ENCODE data around the gene MUSTN1. TPM values are rescaled to one million over a fixed set of nuclear protein-coding genes. Genes with fewer than 3 reads are reported as not detected.
A peak's percentile ranks its signal among the peaks of the same experiment; 100 is the strongest.

The MUSTN1 gene
- total and polyA plus RNA-seq, 2 of the 13 experiments (the other 11 are each of a cell fraction or from before 2014, with no cell fraction given), result 0.84 to 1.4 TPM

- TF ChIP-seq ZNF574 (CRISPR knock-in tag; IDR thresholded peaks at IDR 0.05) (0 out of 2 replicates have a peak, but pooled peaks have one; percentile 9), RAD21 (CRISPR knock-in tag; IDR thresholded peaks at IDR 0.05) (peak; percentile 96), SMC3 (IDR thresholded peaks at IDR 0.05; ENCODE audit: low read length) (peak; percentile 98), FOSL2 (CRISPR knock-in tag; IDR thresholded peaks at IDR 0.05) (0 out of 2 replicates have a peak, but pooled peaks have one; percentile 14), ZNF484 (CRISPR knock-in tag; IDR thresholded peaks at IDR 0.05; ENCODE audit: borderline replicate concordance, low read depth) (no peak), SKI (IDR thresholded peaks at IDR 0.05; ENCODE audit: partially characterized antibody) (peak; percentile 8), MAZ (IDR thresholded peaks at IDR 0.05; ENCODE audit: borderline replicate concordance, low read depth, low read length) (no peak), MAZ (CRISPR knock-in tag; IDR thresholded peaks at IDR 0.05; ENCODE audit: low read depth) (peak; percentile 57; the same call in 1 of the 2 replicates), STAG1 (CRISPR knock-in tag; IDR thresholded peaks at IDR 0.05) (peak; percentile 96), REPIN1 (CRISPR knock-in tag; IDR thresholded peaks at IDR 0.05; ENCODE audit: borderline replicate concordance, low read depth) (0 out of 2 replicates have a peak, but pooled peaks have one; percentile 55), FOXA3 (CRISPR knock-in tag; IDR thresholded peaks at IDR 0.05) (0 out of 2 replicates have a peak, but pooled peaks have one; percentile 16), ZNF7 (CRISPR knock-in tag; IDR thresholded peaks at IDR 0.05) (no peak), SP4 (CRISPR knock-in tag; IDR thresholded peaks at IDR 0.05) (no peak; the same call in 1 of the 2 replicates), HOXA5 (CRISPR knock-in tag; IDR thresholded peaks at IDR 0.05) (no peak), HINFP (CRISPR knock-in tag; IDR thresholded peaks at IDR 0.05; ENCODE audit: low read depth) (no peak), TEAD3 (CRISPR knock-in tag; optimal IDR thresholded peaks at IDR 0.05; ENCODE audit: borderline replicate concordance) (peak; percentile 36), SOX6 (IDR thresholded peaks at IDR 0.05) (no peak), SOX6 (CRISPR knock-in tag; IDR thresholded peaks at IDR 0.05) (peak; percentile 40), HNF4A (CRISPR knock-in tag; IDR thresholded peaks at IDR 0.05) (no peak)
- TF ChIP-seq, protein P1, sequence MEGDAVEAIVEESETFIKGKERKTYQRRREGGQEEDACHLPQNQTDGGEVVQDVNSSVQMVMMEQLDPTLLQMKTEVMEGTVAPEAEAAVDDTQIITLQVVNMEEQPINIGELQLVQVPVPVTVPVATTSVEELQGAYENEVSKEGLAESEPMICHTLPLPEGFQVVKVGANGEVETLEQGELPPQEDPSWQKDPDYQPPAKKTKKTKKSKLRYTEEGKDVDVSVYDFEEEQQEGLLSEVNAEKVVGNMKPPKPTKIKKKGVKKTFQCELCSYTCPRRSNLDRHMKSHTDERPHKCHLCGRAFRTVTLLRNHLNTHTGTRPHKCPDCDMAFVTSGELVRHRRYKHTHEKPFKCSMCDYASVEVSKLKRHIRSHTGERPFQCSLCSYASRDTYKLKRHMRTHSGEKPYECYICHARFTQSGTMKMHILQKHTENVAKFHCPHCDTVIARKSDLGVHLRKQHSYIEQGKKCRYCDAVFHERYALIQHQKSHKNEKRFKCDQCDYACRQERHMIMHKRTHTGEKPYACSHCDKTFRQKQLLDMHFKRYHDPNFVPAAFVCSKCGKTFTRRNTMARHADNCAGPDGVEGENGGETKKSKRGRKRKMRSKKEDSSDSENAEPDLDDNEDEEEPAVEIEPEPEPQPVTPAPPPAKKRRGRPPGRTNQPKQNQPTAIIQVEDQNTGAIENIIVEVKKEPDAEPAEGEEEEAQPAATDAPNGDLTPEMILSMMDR (CRISPR knock-in tag; IDR thresholded peaks at IDR 0.05), result peak; percentile 85
- TF ChIP-seq, protein P2, sequence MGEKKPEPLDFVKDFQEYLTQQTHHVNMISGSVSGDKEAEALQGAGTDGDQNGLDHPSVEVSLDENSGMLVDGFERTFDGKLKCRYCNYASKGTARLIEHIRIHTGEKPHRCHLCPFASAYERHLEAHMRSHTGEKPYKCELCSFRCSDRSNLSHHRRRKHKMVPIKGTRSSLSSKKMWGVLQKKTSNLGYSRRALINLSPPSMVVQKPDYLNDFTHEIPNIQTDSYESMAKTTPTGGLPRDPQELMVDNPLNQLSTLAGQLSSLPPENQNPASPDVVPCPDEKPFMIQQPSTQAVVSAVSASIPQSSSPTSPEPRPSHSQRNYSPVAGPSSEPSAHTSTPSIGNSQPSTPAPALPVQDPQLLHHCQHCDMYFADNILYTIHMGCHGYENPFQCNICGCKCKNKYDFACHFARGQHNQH (CRISPR knock-in tag; IDR thresholded peaks at IDR 0.05), result 0 out of 2 replicates have a peak, but pooled peaks have one; percentile 26
- TF ChIP-seq, protein P3, sequence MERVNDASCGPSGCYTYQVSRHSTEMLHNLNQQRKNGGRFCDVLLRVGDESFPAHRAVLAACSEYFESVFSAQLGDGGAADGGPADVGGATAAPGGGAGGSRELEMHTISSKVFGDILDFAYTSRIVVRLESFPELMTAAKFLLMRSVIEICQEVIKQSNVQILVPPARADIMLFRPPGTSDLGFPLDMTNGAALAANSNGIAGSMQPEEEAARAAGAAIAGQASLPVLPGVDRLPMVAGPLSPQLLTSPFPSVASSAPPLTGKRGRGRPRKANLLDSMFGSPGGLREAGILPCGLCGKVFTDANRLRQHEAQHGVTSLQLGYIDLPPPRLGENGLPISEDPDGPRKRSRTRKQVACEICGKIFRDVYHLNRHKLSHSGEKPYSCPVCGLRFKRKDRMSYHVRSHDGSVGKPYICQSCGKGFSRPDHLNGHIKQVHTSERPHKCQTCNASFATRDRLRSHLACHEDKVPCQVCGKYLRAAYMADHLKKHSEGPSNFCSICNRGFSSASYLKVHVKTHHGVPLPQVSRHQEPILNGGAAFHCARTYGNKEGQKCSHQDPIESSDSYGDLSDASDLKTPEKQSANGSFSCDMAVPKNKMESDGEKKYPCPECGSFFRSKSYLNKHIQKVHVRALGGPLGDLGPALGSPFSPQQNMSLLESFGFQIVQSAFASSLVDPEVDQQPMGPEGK (CRISPR knock-in tag; IDR thresholded peaks at IDR 0.05), result peak; percentile 51; the same call in 1 of the 2 replicates
Observed at GRCh38 chr3:52851348-52851747, 16.5 kb upstream of the MUSTN1 start (continued).
